ENCODE data around the gene UBE2V1.

DNA sequence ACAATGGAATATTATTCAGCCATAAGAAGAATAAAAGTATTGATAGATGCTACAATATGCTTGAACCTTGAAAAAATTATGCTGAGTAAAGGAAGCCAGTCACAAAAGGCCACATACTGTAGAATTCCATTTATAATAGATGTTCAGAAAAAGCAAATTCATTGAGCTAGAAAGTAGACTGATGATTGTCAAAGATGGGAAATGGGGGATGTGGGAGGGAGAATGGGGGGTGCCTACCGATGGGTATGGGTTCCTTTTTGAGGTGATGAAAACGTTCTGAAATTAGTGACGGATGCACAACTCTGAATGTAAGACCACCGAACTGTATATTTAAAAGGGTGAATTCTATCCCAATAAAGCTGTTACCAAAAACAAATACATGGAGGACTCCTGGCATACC, 18.4 kb downstream of the UBE2V1 start:
- TF ChIP-seq CTCF (IDR thresholded peaks at IDR 0.05; ENCODE audit: poor library complexity) (no peak), EZH2phosphoT487 (IDR thresholded peaks at IDR 0.05; ENCODE audit: low read depth, severe bottlenecking, unreplicated experiment) (no peak), EZH2 (IDR thresholded peaks at IDR 0.05; ENCODE audit: borderline replicate concordance) (no peak)
